Glutamatergic neuron (in vitro differentiated cells): ENCODE results near the gene CHCHD5. TPM values are rescaled to one million over a fixed set of nuclear protein-coding genes. Genes with fewer than 3 reads are reported as not detected.
A peak's percentile ranks its signal among the peaks of the same experiment; 100 is the strongest.

Source experiments
- DNase-seq: peaks from one replicate; pipeline ENCODE4 v3.0.0; 2022
- H3K27ac Mint-ChIP-seq: one replicate; pipeline ENCODE4 v1.8.0; 2020; ENCODE audit warnings: mild to moderate bottlenecking, mixed read lengths, inconsistent platforms; ENCODE audit not compliant: unreplicated experiment
- H3K27me3 Mint-ChIP-seq: one replicate; pipeline ENCODE4 v1.8.0; 2020; ENCODE audit warnings: mild to moderate bottlenecking, moderate library complexity, mixed read lengths, inconsistent platforms; ENCODE audit not compliant: unreplicated experiment
- H3K36me3 Mint-ChIP-seq: one replicate; pipeline ENCODE4 v1.8.0; 2020; ENCODE audit warnings: mild to moderate bottlenecking, mixed read lengths, inconsistent platforms; ENCODE audit not compliant: unreplicated experiment
- H3K4me1 Mint-ChIP-seq: one replicate; pipeline ENCODE4 v1.8.0; 2020; ENCODE audit warnings: mild to moderate bottlenecking, low read depth, mixed read lengths, inconsistent platforms; ENCODE audit not compliant: unreplicated experiment
- H3K4me3 Mint-ChIP-seq: one replicate; pipeline ENCODE4 v1.8.0; 2020; ENCODE audit warnings: mild to moderate bottlenecking, mixed read lengths, inconsistent platforms; ENCODE audit not compliant: unreplicated experiment
- H3K9me3 Mint-ChIP-seq: one replicate; pipeline ENCODE4 v1.8.0; 2020; ENCODE audit warnings: mild to moderate bottlenecking, moderate library complexity, mixed read lengths, inconsistent platforms; ENCODE audit not compliant: unreplicated experiment
- CTCF ChIP-seq: fragments of 200-600 bp; sonication (generic); IDR thresholded peaks from one replicate; pipeline ENCODE4 v1.5.0; 2021; ENCODE audit not compliant: partially characterized antibody, unreplicated experiment
- total RNA-seq: library from RNA; stranded (reverse); fragmentation: NEBNext Ultra II Directional; extraction: Animal tissue kit (Norgen Biotek cat#: 25700); gene quantifications from one replicate; pipeline ENCODE4 v1.2.1, GENCODE V29; 2021; ENCODE audit not compliant: unreplicated experiment

The CHCHD5 gene
- total RNA-seq, 1 donor from 2014 or later: 24.4 TPM

GRCh38 chr2:112580084-112580483 is 4.3 kb upstream of the CHCHD5 start:
- H3K36me3 Mint-ChIP-seq: no peaks in the 10 kb centered on the region
- H3K4me3 Mint-ChIP-seq: no peak overlapping the region
- TF ChIP-seq CTCF: no peak
- peaks cover 3% of the 10 kb centered on the region for H3K27me3 Mint-ChIP-seq
- no peak overlapping the region for H3K27ac Mint-ChIP-seq
- no peak for DNase-seq
- H3K9me3 Mint-ChIP-seq: peaks cover 6% of the 10 kb centered on the region
- peaks cover 7% of the 10 kb centered on the region for H3K4me1 Mint-ChIP-seq

- H3K9me3 Mint-ChIP-seq: peaks cover 14% of the 10 kb centered on the region
- peaks cover 12% of the 10 kb centered on the region for H3K4me1 Mint-ChIP-seq
- H3K27ac Mint-ChIP-seq: no peak overlapping the region
- H3K27me3 Mint-ChIP-seq: peaks cover 3% of the 10 kb centered on the region
- peaks cover 4% of the 10 kb centered on the region for H3K36me3 Mint-ChIP-seq
- peak; percentile 82 for TF ChIP-seq CTCF
- no peak overlapping the region for H3K4me3 Mint-ChIP-seq
- no peak for DNase-seq
Measured at GRCh38 chr2:112582314-112582746, 2.1 kb upstream of the CHCHD5 start.

- Mint-ChIP-seq H3K4me3 (peak overlapping the region; percentile 96), H3K4me1 (peaks cover 12% of the 10 kb centered on the region), H3K9me3 (peaks cover 14% of the 10 kb centered on the region), H3K27me3 (peaks cover 3% of the 10 kb centered on the region), H3K27ac (peak overlapping the region; percentile 86), H3K36me3 (peaks cover 4% of the 10 kb centered on the region)
- no peak for DNase-seq
- no peak for TF ChIP-seq CTCF
Measured at GRCh38 chr2:112583497-112584133, 794 bp upstream of the CHCHD5 start.

GRCh38 chr2:112584891-112585250 is 462 bp downstream of the CHCHD5 start:
- Mint-ChIP-seq H3K36me3 (peaks cover 4% of the 10 kb centered on the region), H3K4me3 (peak overlapping the region; percentile 96), H3K27ac (peak overlapping the region; percentile 86), H3K9me3 (peaks cover 14% of the 10 kb centered on the region), H3K27me3 (peaks cover 3% of the 10 kb centered on the region), H3K4me1 (peaks cover 12% of the 10 kb centered on the region)
- no peak for DNase-seq
- TF ChIP-seq CTCF: no peak

GRCh38 chr2:112585400-112585799 is 991 bp downstream of the CHCHD5 start:
- peaks cover 12% of the 10 kb centered on the region for H3K4me1 Mint-ChIP-seq
- peak overlapping the region; percentile 86 for H3K27ac Mint-ChIP-seq
- no peak for TF ChIP-seq CTCF

More at GRCh38 chr2:112585400-112585799, 991 bp downstream of the CHCHD5 start:
- DNase-seq: no peak
- H3K9me3 Mint-ChIP-seq: peaks cover 14% of the 10 kb centered on the region
- H3K27me3 Mint-ChIP-seq: peaks cover 3% of the 10 kb centered on the region
- H3K4me3 Mint-ChIP-seq: peak overlapping the region; percentile 96
- peaks cover 4% of the 10 kb centered on the region for H3K36me3 Mint-ChIP-seq
